GM19240 (cell line): ENCODE data around the gene SMNDC1.

Source experiments
- DNase-seq: peaks from one replicate; pipeline ENCODE4 v3.0.0; 2011; ENCODE audit warnings: low spot score; ENCODE audit not compliant: insufficient read length

Gene SMNDC1

GRCh38 chr10:110327262-110327914, 22.7 kb upstream of the SMNDC1 start:
- no peak for DNase-seq

DNA sequence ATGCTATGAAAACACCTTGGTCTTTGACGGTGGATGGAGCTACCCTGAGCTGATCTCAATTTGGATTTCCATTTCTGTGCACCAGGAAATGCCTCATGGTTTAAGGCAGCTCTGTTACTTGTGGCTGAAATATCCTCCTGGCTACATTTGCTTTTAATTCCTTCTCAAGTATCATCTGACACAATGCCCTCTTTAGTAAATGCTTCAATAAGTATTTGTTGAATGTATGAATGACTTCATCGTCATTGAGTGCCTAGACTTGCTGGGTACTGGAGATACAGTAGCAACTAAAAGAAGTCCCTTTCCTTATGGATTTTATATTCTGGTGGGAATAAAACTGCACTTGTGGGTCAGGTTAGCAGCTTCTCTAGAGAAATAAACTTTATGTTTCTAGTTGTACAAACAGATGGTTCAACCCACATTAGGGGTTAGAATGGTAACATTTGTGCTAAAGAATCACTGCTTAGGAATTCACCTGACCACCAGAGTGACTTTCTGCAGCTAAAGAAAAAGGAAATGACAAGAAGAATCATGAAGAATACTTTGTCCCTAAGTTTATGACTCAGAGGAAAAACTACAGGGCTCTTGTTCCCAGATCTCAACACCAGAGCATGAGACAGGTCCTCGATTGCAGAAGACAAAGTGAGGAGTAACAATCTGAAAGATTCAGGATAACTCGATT, 21.8 kb upstream of the SMNDC1 start:
- DNase-seq: no peak

DNA sequence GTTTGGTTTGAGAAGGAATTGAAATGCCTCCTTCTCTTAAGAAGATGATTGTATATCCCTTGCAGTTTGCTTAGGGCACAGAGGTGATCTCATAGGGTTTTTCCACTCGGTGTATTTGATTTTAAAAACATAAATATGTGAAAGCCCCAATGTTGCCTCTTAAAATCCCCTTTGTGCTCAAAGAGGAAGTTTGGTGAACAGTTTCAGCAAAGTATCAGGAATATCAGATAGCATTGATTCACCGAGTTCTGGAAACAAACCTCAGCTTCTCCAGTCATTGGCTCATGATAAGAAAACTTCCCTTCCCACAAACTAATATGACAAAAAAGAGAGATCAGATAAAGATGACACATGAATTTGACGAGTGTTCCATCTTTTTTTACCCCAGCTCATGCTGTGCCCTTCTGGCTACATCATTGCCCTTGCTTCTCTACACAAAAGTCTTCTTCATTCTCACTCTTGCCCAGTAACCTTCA, 20.1 kb upstream of the SMNDC1 start:
- DNase-seq: no peak

GRCh38 chr10:110324201-110324804, 19.6 kb upstream of the SMNDC1 start:
- no peak for DNase-seq

- DNase-seq: no peak
Observed at GRCh38 chr10:110323503-110323902, 18.8 kb upstream of the SMNDC1 start.

- DNase-seq: no peak
Observed at GRCh38 chr10:110321869-110322620, 17.3 kb upstream of the SMNDC1 start.

- DNase-seq: no peak
Observed at GRCh38 chr10:110317866-110318850, 13.4 kb upstream of the SMNDC1 start.

- DNase-seq: no peak
Observed at GRCh38 chr10:110313674-110314073, 9.0 kb upstream of the SMNDC1 start.

DNA sequence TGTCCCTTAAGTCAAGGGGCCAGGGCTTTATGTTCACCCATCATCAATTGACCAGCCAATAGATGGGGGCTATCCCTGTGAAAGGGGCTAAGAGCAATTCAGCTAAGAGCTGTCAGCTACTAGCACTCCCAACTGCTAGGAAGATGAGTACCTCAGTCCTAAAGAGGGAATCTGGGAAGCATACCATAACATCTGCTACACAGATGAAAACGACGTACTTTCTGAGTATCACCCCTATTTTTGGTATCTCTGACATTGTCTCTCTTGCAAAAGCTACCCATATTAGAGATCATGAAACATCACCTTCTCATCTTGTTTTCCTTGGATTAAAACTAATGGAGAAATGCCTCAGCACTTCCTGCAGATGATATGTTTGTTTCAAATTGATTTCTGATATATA, 7.5 kb upstream of the SMNDC1 start:
- DNase-seq: no peak

DNA sequence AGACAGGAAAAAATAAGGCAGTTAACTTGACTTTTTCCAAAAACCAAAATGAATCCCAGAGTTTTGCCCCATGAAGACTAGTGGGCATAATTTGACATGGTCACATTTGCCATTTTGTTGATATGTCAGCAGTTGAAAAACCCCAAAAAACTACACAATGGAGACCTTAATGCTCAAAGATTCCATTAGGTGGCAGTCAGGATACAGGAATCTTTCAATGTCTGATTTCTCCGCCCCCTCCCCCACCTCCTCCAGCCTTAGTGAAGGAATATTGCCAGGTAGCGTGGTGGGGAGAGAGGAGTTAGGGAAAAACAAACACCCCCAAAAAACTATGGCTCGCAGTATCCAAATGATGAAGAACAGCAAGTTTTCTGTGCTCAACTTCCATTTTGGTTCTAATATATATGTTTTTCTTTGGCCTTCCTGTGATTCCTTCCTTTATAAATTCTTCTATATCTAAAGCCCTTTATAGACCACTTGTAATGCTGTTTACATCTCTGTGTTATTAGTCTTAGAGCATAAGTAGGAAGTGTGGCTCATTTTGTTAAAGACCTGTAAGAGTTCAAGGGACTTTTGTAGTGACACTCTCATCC, 6.7 kb upstream of the SMNDC1 start:
- DNase-seq: no peak

DNA sequence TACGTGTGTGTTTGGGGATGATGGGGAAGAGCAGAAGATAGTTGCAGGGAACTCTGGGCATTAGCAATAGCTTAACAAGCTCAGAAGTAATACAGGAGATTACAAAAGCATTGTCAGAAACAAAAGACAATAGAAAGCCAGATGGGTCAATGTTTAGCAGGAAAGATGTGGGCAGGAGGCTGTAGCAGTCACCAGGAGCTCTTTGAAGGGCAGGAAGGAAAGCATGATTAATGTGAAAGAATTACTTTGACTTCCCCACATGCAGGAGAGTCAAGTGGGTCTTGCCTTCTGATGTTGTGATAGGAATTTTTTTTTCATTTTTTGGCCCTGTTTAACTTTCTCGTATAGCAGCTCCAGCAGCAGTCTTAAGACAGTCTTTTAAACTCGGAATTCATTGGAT, 6.0 kb upstream of the SMNDC1 start:
- no peak for DNase-seq

DNA sequence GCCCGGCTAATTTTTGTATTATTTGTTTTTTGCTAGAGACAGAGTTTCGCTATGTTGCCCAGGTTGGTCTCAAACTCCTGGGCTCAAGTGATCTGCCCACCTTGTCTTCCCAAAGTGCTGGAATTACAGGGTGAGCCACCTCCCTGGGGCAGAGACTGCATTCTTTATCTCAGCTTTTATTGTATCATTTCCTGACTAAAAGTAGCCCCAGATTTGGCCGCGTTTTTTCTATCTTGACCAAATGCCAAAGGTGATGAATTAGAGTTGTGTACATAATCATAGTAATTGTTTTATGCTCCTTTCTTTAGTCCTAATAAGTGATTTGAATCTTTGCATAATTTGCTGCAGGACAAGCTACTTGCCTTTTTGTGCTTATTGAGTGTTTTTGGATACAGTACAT, 3.1 kb upstream of the SMNDC1 start:
- DNase-seq: no peak

- no peak for DNase-seq
Observed at GRCh38 chr10:110306452-110306768, 1.7 kb upstream of the SMNDC1 start.

GRCh38 chr10:110305767-110306451, 1.2 kb upstream of the SMNDC1 start:
- DNase-seq: no peak

DNA sequence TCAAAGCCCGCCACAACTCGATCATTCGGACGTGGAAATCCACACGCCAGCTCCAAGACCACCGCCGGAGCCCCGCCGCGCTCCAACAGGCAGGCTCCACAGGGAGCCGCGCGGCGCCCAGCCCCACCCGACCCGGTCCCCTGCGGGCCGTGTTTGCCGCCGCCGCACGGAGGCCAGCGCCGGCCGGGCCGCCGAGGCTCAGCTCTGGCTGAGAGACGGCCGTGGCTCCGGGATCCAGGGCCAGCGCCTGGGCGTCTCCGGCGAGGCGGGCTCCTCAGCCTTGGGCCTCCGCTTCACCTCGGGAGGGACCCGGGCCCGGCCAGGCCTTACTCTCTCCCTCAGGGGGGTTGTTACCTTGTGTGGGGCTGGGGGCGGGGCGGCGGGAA, 333 bp downstream of the SMNDC1 start:
- no peak for DNase-seq

- DNase-seq: no peak
Observed at GRCh38 chr10:110303681-110304080, 1.0 kb downstream of the SMNDC1 start.

DNA sequence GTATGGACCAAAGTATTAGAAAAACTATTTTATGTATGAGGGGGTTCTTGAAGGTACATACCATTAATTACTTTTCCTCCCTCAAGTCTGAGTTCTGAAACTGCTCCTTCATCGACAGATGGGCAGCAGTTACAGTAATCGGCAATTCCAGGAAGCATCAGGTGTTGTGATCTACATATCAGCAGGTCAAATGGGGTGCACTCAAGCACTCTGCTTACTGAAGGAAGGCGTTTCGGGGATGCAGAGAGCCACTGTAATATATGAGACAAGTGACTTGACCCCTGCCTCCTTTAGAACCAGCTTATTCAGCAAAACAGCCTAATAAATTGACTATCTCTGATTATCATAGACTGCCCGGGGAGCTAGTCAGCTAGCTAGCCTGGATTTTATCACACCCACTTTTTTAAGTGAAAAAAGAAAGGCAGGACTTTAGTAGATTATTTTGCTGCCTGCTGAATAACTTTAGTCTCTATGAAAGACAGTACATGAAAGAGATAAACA, 4.2 kb downstream of the SMNDC1 start:
- no peak for DNase-seq

GRCh38 chr10:110296966-110297365, 7.8 kb downstream of the SMNDC1 start:
- DNase-seq: no peak

GRCh38 chr10:110286841-110287240, 17.9 kb downstream of the SMNDC1 start:
- no peak for DNase-seq

GRCh38 chr10:110285501-110285900, 19.2 kb downstream of the SMNDC1 start:
- no peak for DNase-seq
